GM12878 (cell line): ENCODE data around the gene ZNF493. TPM values are rescaled to one million over a fixed set of nuclear protein-coding genes. Genes with fewer than 3 reads are reported as not detected.

Source experiments
- ATAC-seq: fragments of 200-7000 bp; cut with Tn5 transposase; 3 replicates; pipeline ENCODE4 v1.9.1; 2020; ENCODE audit warnings: mild to moderate bottlenecking, moderate library complexity
- BruUV-seq: library from RNA; stranded (reverse); fragments of 400-500 nt; replicated peaks from 2 replicates; lab custom pipeline; 2021; lab: Mats Ljungman, UMichigan
- CTCF ChIA-PET: fragments of 300-600 bp; sonication (Branson Sonifier 250); formaldehyde crosslinking; extraction: SDS; loops from one replicate; lab custom pipeline; 2021; ENCODE audit warnings: inconsistent platforms; lab: Yijun Ruan, JAX
- POLR2A ChIA-PET: fragments of 350-600 bp; formaldehyde crosslinking; extraction: SDS; loops from one replicate; lab custom pipeline; 2021; ENCODE audit warnings: inconsistent platforms; lab: Charles Lee
- RAD21 ChIA-PET: fragments of 300-600 bp; sonication (Branson Sonifier 250); formaldehyde crosslinking; loops from one replicate; lab custom pipeline; 2023; ENCODE audit warnings: antibody characterized with exemption; ENCODE audit not compliant: unreplicated experiment; lab: Charles Lee
- SMC1A ChIA-PET: fragments of 300-600 bp; sonication (Branson Sonifier 250); formaldehyde crosslinking; loops from one replicate; lab custom pipeline; 2023; ENCODE audit not compliant: unreplicated experiment, uncharacterized antibody; lab: Charles Lee
- DNase-seq: peaks from one replicate; pipeline ENCODE4 v3.0.0-alpha.2; 2011; ENCODE audit warnings: low read depth, low spot score
- FAIRE-seq: peaks from 3 replicates; lab custom pipeline; 2011; peaks lifted over from hg19 to GRCh38; lab: Jason Lieb, UNC
- H2AFZ ChIP-seq: 2 replicates; pipeline ENCODE4 v1.6.0; 2011; ENCODE audit warnings: low read depth, low read length, control low read depth; ENCODE audit not compliant: control insufficient read depth
- H3K27ac ChIP-seq: 2 replicates; pipeline ENCODE4 v1.5.1; 2011; ENCODE audit warnings: control low read depth; ENCODE audit not compliant: control insufficient read depth, insufficient read depth
- H3K27me3 ChIP-seq, 2 experiments: replicated peaks in 1 of 2; 2 replicates each; pipeline versions ENCODE4 v1.6.0 to v1.6.1; 2011; ENCODE audit warnings: low read length in 1 of 2; ENCODE audit not compliant: control insufficient read depth in 2 of 2, insufficient read depth in 2 of 2
- H3K36me3 ChIP-seq, 2 experiments: 2 replicates each; pipeline ENCODE4 v1.5.1; 2011; ENCODE audit warnings: low read length in 1 of 2; ENCODE audit not compliant: control insufficient read depth in 2 of 2, insufficient read depth in 2 of 2
- H3K4me1 ChIP-seq: 2 replicates; pipeline ENCODE4 v1.6.1; 2011; ENCODE audit warnings: mild to moderate bottlenecking, low read length, moderate library complexity, mixed read lengths; ENCODE audit not compliant: control insufficient read depth, insufficient read depth
- H3K4me2 ChIP-seq: 2 replicates; pipeline ENCODE4 v1.6.0; 2011; ENCODE audit warnings: control low read depth; ENCODE audit not compliant: control insufficient read depth, insufficient read depth
- H3K4me3 ChIP-seq: fragments of 200-600 bp; sonication (generic); 2 replicates; pipeline ENCODE4 v1.5.1; 2016
- H3K79me2 ChIP-seq: 2 replicates; pipeline ENCODE4 v1.6.0; 2011; ENCODE audit warnings: low read length; ENCODE audit not compliant: control insufficient read depth, insufficient read depth
- H3K9ac ChIP-seq: 2 replicates; pipeline ENCODE4 v1.8.0; 2011; ENCODE audit warnings: low read length, control low read depth, mixed read lengths; ENCODE audit not compliant: control insufficient read depth, insufficient read depth
- H3K9me3 ChIP-seq: replicated peaks from 3 replicates; pipeline ENCODE4 v1.5.1; 2011; ENCODE audit warnings: mild to moderate bottlenecking, low read length; ENCODE audit not compliant: control insufficient read depth, insufficient read depth
- H4K20me1 ChIP-seq: 2 replicates; pipeline ENCODE4 v1.6.0; 2011; ENCODE audit not compliant: control insufficient read depth, insufficient read depth
- FOXK2 ChIP-seq: fragments of 450-650 bp; IDR thresholded peaks from 2 replicates; pipeline ENCODE4 v1.6.1; 2017; ENCODE audit warnings: mild to moderate bottlenecking, moderate library complexity
- PAX5 ChIP-seq: IDR thresholded peaks from 2 replicates; pipeline ENCODE4 v1.6.1; 2011; ENCODE audit warnings: low read depth, low read length, borderline replicate concordance
- SPI1 ChIP-seq: IDR thresholded peaks from 2 replicates; pipeline ENCODE4 v1.6.1; 2011; ENCODE audit warnings: low read depth, mild to moderate bottlenecking, low read length, moderate library complexity, borderline replicate concordance; ENCODE audit not compliant: insufficient read depth
- WRNIP1 ChIP-seq: IDR thresholded peaks from 2 replicates; pipeline ENCODE4 v1.6.1; 2011; ENCODE audit warnings: low read depth, low read length, improper control_type of control experiment, borderline replicate concordance
- ZNF217 ChIP-seq: fragments of 450-650 bp; IDR thresholded peaks from 2 replicates; pipeline ENCODE4 v1.6.1; 2017; ENCODE audit warnings: antibody characterized with exemption, mild to moderate bottlenecking
- WGBS: methylation state at CpG from one replicate; pipeline ENCODE4 v1.1.6; 2016; ENCODE audit warnings: low lambda C conversion rate; ENCODE audit not compliant: insufficient replicate concordance, insufficient coverage; ENCODE audit errors: missing lambda C conversion rate; 5-methylcytosine and 5-hydroxymethylcytosine counted together
- in situ Hi-C: fragments of 300-500 bp; cut with MboI; formaldehyde crosslinking; loops from 9 replicates; pipeline ENCODE4 v1.14.3; 2018; ENCODE audit warnings: mixed read lengths
- intact Hi-C: fragments of 100-400 bp; cut with micrococcal nuclease; formaldehyde crosslinking; loops from one replicate; pipeline ENCODE4 v1.14.2; 2022; ENCODE audit not compliant: unreplicated experiment
- polyA plus RNA-seq, 11 experiments: library from polyadenylated mRNA; depleted of rRNA in 4 of 11; unstranded in 6 of 11; stranded (reverse) in 5 of 11; fragments of >200 nt; fragmentation: Nextera tagmentation in 4 of 11; fragmentation: Illumina TruSeq in 1 of 11; extraction: Ambion mirVana in 4 of 11; extraction: Trizol in 1 of 11; gene quantifications; 1 replicate in 1 of 11; 2 replicates in 10 of 11; pipeline versions ENCODE4 v1.2.1 to v1.2.3, GENCODE V29; 2011 to 2016; ENCODE audit warnings: inconsistent platforms in 2 of 11, missing spikeins in 2 of 11, low read depth in 1 of 11
- total RNA-seq, 4 experiments: library from RNA; depleted of rRNA in 3 of 4; stranded (reverse); fragments of >200 nt in 3 of 4; fragmentation: Illumina TruSeq in 1 of 4; extraction: Trizol in 1 of 4; gene quantifications; 2 replicates each; pipeline versions ENCODE4 v1.2.1 to v1.2.3, GENCODE V29; 2013 to 2021
- TF ChIP-seq, protein P1 (sequence below), 3 experiments: IDR thresholded peaks in 2 of 3; conservative IDR thresholded peaks in 1 of 3; 2 replicates each; pipeline ENCODE4 v1.5.1; 2011; ENCODE audit warnings: low read depth in 3 of 3, low read length in 3 of 3, mild to moderate bottlenecking in 3 of 3, control low read depth in 2 of 3, moderate library complexity in 2 of 3, inconsistent platforms in 1 of 3, mixed read lengths in 1 of 3; ENCODE audit not compliant: control insufficient read depth in 2 of 3, insufficient read depth in 1 of 3; ENCODE audit errors: extremely low read depth in 1 of 3
- TF ChIP-seq, protein P2 (sequence below): fragments of 150-350 bp; IDR thresholded peaks from 2 replicates; pipeline ENCODE4 v1.6.1; 2014; ENCODE audit warnings: mild to moderate bottlenecking, low read depth, low read length

Gene ZNF493
- total and polyA plus RNA-seq, 10 of the 15 experiments (the other 5 are each of a cell fraction or from before 2014, with no cell fraction given), result 2.9 to 17.6 (median 8.3) TPM

DNA sequence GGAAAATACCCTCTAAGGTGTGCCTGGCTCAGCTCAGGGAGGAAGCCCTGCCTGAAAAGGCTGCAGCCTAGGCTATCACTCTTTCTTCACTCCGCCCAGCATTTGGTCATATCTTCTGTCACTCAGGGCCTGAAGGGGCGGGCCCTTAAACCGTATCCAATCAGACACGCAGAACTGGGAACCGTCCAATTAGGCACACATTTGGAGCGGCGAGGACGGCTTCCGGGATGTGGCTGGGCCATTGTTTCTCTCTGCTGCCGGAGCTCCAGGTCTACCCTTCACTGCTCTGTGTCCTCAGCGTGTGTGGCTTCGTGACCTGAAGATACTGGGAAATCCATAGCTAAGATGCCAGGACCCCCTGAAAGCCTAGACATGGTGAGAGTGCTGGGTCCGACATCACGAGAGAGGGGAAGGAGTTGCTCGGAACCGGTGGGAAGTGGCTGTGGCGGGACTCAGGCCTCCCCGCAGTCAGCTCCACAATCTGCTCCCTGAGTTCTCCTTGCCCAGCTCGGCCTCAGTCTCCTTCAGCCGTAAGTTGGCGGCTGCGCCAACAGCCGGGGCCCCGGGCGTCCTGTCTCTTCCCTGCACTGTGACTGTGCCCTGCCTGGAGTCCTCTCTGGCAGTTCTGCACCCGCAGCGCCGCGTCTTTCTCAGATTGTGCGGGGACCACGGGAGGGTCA, at the start of gene ZNF493 (continued):
- TF ChIP-seq, protein P1, sequence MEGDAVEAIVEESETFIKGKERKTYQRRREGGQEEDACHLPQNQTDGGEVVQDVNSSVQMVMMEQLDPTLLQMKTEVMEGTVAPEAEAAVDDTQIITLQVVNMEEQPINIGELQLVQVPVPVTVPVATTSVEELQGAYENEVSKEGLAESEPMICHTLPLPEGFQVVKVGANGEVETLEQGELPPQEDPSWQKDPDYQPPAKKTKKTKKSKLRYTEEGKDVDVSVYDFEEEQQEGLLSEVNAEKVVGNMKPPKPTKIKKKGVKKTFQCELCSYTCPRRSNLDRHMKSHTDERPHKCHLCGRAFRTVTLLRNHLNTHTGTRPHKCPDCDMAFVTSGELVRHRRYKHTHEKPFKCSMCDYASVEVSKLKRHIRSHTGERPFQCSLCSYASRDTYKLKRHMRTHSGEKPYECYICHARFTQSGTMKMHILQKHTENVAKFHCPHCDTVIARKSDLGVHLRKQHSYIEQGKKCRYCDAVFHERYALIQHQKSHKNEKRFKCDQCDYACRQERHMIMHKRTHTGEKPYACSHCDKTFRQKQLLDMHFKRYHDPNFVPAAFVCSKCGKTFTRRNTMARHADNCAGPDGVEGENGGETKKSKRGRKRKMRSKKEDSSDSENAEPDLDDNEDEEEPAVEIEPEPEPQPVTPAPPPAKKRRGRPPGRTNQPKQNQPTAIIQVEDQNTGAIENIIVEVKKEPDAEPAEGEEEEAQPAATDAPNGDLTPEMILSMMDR (IDR thresholded peaks at IDR 0.05 in 2 of 3, conservative IDR thresholded peaks at IDR 0.05 in 1 of 3; ENCODE audit: control insufficient read depth in 2 of 3, extremely low read depth in 1 of 3, insufficient read depth in 1 of 3, low read depth in 3 of 3, low read length in 3 of 3), result no peak
- TF ChIP-seq WRNIP1, result no peak
- TF ChIP-seq, protein P2, sequence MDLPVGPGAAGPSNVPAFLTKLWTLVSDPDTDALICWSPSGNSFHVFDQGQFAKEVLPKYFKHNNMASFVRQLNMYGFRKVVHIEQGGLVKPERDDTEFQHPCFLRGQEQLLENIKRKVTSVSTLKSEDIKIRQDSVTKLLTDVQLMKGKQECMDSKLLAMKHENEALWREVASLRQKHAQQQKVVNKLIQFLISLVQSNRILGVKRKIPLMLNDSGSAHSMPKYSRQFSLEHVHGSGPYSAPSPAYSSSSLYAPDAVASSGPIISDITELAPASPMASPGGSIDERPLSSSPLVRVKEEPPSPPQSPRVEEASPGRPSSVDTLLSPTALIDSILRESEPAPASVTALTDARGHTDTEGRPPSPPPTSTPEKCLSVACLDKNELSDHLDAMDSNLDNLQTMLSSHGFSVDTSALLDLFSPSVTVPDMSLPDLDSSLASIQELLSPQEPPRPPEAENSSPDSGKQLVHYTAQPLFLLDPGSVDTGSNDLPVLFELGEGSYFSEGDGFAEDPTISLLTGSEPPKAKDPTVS, result no peak
- TF ChIP-seq ZNF217, result no peak
- peak; percentile 10; the same call in 1 of the 2 replicates for TF ChIP-seq FOXK2

DNA sequence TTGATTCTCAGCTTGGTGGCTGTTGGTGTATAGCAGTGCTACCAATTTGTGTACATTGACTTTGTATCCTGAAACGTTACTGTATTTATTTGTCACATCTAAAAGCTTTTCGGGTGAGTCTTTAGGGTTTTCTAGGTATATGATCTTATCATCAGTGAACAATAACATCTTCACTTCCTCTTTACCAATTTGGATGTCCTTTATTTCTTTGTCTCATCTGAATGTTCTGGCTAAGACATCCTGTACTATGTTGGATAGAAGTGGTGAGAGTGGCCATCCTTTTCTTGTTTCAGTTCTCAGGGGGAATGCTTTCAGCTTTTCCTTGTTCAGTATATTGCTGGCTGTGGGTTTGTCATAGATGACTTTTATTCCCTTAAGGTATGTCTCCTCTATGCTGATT, 44.1 kb upstream of the ZNF493 start:
- intact Hi-C loops, result no loop called here
- no peak overlapping the region for H2AFZ ChIP-seq
- TF ChIP-seq PAX5 (no peak), SPI1 (peak; percentile 16; the same call in 1 of the 2 replicates)
- H3K4me1 ChIP-seq, result no peaks in the 10 kb centered on the region
- BruUV-seq, result no TSS peak
- no peak overlapping the region for H3K4me3 ChIP-seq
- H3K9ac ChIP-seq, result no peak overlapping the region
- FAIRE-seq (no peak), ATAC-seq (no peak), DNase-seq (no peak)
- ChIA-PET CTCF (interaction anchor here (1.1 kb wide), 1 partner anchor 31 kb away, joined by 3 read pairs; no protein-coding TSS in a partner anchor), RAD21 (no interaction called here), SMC1A (no interaction called here), POLR2A (no interaction called here)
- no peak overlapping the region for H3K27ac ChIP-seq
- no peaks in the 10 kb centered on the region; the same call in 2 of the 3 replicates for H3K9me3 ChIP-seq
- in situ Hi-C loops, result no loop called here
- H3K79me2 ChIP-seq, result no peaks in the 10 kb centered on the region
- no peaks in the 10 kb centered on the region for H3K27me3 ChIP-seq
- H3K36me3 ChIP-seq, result no peaks in the 10 kb centered on the region
- H4K20me1 ChIP-seq, result no peaks in the 10 kb centered on the region
- 0% methylated on average over 2 of the region's 2 CpGs for WGBS
- no peak overlapping the region for H3K4me2 ChIP-seq
